A172 (cell line): ENCODE measurements around the gene DOCK2. TPM values are rescaled to one million over a fixed set of nuclear protein-coding genes. Genes with fewer than 3 reads are reported as not detected.
"Not testable (repeated sequence)": the region's sequence is repeated elsewhere in the genome, so short reads cannot be mapped to it uniquely, and the experiment has no call there.

Source experiments
- DNase-seq: peaks from one replicate; pipeline ENCODE4 v3.0.0-alpha.2; 2015; ENCODE audit warnings: low spot score
- total RNA-seq: library from RNA; depleted of rRNA; stranded (reverse); fragments of >200 nt; shearing (Covaris generic); gene quantifications from 2 replicates; pipeline ENCODE4 v1.2.3, GENCODE V29; 2014

The DOCK2 gene
- total RNA-seq, 1 experiment from 2014 or later, result 63.1 TPM

DNA sequence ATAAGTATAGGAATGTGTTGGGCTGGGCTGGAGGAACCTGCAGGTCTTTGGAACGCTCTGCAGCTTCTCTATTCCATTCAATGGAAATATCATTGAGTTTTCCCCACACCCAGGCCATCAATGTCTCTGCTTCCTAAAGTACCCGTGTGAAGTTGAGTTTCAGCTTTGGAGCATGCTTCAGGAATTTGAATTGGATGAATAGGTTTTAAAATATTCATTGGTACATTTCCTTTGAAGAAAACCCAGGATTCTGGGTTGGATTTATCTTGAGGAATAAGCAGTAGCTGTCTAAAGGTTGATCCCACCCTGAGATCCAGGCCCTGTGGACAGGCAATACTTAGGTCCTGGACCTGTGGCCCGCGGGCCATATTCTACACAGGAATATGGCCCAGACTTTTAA, 306.0 kb downstream of the DOCK2 start:
- DNase-seq, result no peak

DNA sequence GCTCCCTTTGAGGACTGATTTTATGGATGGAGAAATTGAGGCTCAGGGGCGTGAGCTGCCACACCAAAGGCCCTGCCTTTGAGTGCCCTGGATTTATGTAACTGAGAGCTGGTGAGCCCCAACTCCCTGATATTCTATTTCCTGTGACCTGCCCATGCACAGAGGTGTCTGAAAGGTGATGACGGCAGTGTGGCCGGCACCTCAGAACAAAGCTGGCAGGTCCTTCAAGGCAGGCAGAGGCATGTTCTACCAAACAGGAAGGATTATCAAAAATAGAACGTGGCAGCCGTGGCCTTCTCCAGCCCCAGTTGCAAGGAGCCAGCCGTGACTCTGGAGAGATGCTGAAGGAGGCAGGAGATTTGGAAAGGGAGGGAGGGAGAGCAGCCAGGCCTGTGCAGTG, 307.0 kb downstream of the DOCK2 start:
- no peak for DNase-seq

DNA sequence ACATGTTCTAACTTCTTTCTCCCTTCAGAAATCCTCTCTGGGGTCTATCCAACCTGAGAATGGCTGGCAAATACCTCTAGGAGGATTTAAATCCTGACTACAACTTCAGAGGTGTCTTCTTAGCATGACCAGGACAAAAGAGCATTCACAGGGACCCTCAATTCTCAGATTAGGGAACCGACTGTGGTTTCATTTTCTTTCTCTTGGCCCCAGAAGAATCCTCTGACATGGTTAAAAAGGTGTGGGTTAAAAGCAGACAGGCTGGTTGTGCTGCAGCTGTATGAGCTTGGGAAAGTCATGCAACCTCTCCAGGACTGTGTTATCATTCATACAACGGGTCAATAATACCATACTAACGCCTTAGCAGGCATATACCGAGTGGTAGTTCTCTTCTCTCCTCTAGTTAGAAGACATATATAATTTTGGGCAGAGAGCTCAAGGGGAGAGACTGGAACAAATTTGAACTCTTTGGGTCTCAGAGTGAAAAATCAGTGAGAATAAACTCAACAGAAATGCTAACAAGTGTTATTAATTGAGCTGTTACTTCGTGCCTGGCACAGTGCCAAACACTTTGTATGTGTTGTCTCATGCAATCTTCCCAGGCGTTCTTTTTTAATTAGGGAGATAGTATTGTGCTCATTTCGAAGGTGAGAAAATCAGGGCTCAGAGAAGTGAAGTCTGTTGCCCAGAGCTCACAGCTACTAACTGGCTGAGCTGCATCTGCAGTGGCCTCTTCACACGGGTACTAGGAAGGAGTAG, 308.0 kb downstream of the DOCK2 start:
- no peak for DNase-seq

DNA sequence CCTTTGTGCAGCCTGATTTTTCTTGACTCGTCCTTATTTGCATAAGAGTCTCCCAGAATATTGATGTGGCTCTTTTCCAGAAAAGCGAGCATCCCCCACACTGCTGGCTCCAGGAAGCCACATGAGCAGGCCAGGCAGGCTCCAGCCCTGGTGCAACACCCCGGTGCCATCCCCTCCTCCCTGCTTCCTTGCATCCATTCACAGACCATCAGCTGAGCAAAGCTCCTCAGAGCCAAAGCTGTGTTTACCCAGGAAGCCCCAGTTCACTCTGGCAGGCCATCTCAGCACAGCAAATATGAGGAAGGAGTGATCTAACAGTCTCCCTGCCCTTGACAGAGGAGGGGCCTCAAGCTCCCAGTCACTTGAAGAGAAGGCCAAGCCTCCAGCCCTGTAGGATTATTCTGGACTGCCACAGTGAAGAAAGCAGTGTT, 308.8 kb downstream of the DOCK2 start:
- DNase-seq, result peak; percentile 32

DNA sequence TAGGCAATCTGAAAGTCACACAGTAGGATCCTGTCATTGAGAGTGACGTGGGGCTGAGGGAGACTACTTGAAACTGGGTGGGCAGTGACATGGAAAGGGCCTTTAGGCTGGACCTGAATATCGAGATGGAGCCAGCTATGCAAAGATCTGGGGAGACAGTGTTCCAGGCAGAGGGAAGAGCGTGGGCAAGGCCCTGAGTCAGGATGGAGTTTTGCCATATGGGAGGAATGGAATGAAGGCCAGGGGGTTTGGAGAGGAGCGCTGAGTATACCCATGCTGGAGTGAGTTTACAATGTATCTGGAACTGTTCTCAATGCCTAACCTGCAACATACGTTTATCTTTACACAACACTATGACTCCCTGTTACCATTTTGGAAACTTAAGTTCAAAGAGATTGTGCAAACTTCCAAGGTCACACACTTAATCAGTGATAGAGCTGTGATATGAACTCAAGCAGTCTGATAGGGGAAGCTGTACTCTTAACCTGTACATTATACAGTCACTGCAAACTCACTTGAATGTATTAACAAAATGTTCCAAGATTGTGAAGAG, 309.7 kb downstream of the DOCK2 start:
- no peak for DNase-seq

DNA sequence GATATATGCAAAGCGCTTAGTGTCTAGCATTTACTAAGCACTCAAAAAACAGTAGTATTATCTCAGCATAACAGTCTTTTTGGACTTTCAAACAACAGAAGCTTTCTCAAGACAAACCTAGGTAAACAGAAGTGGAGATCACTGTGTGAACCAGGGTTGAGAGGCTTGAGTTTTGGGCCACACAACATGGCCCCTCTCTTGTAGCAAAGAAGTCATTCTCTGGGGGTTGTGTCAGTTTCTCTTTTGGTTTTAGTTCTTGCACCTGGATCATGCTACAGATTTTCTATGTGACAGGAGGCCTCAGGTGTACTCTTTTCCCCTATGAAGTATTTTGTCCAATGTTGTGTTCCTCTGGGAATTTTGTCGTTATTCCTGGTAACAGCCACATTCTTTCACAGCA, 313.3 kb downstream of the DOCK2 start:
- no peak for DNase-seq

DNA sequence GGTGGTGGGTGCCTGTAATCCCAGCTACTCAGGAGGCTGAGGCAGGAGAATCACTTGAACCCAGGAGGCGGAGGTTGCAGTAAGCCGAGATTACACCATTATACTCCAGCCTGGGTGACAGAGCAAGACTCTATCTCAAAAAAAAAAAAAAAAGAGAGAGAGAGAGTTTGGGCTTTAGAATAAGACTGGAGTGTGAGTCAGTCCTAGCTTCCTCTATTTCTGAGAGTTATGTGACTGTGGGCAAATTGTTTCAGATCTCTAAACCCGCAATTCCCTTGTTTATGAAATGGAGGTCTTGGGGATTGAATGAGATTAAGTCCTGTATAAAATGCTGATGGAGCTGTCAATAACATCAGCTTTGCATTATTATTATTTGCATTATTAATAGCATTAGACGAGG, 316.1 kb downstream of the DOCK2 start:
- not testable (repeated sequence) for DNase-seq

DNA sequence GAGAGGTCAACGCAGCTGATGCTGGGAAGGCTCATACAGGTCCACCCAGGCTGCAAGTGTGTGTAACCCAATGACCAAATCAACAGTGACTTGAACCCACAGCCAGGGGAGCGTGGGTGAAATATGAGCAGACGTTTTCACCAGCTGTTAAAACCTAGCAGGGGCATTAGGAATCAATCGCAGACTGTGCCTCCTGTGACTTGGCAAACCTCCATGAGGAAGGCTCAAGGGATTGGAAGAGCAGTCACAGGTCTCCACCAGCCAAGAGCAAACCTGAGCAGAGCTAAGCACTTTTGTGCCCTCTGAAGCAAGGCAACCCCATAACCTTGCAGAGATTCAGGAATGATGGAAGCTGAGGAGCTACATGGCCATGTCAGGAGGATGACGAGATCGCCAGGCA, 317.7 kb downstream of the DOCK2 start:
- no peak for DNase-seq

DNA sequence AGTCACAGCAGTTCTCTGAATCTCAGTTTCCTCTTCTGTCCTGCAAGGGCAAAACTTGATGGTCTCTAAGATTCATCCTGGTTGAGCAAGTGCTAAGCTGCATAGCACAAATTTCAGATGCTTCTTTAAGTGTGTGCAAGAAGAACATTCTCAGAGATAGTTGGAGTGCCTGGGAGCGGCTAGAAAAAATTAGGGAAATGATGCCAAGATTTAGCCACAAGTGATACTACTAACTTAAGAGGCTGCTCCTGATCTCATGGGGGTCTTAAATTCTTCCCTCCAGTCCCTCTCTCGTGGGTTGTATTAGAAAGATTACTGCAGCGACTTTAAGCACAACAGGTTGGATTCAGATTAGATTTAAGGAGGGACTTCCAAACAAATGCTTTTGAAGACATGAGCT, 319.1 kb downstream of the DOCK2 start:
- no peak for DNase-seq

DNA sequence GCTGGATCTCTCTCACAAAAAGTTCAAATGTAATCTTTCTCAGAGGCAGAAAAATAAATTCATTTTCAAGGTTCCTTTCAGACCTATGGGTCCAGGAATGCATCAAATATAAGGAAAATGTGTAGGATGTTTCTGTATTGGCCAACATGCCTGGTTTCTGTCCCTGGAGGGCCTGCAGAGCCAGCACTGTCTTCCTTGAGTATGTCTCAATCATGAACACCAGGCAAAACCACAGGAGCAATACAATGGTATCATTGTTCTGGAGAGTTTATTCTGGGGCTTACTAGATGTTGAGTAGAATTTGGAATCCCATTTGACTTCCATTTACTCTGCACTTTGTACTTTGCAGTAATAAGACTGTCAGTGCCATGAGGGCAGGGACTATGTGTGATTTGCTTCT, 319.7 kb downstream of the DOCK2 start:
- no peak for DNase-seq

DNA sequence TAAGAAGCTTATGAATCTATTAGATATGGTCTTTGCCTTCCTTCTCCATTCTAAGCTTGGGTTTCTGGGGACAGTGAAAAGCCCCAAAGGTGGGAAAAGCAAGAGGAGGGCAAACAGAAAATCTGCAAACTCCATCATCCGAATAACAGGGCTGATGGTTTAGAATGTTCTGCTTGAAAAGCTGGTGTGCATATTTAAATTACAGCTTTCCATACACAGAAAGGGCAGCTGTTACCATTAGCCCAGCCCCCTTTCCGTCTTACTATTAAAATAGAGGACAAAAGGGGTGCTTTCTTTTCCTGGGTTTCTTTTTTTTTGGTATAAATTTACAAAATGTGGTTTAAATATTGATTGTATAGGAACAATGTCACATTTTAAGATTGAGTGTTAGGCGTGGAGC, 321.2 kb downstream of the DOCK2 start:
- DNase-seq, result no peak

DNA sequence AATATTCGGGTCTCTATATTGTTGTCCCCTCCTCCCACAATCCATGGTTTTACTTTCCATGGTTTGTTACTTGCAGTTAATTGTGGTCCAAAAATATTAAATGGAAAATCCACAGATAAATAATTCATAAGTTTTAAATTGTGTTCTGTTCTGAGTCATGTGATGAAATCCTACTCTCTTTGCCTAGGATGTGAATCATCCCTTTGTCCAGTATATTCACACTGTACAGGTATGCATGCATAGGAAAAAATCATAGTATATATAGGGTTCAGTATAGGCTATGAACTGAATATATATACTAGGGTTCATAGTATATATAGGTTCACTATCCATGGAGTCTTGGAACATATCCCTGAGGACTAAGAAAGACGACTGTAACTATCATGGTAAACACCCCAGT, 323.6 kb downstream of the DOCK2 start:
- no peak for DNase-seq

DNA sequence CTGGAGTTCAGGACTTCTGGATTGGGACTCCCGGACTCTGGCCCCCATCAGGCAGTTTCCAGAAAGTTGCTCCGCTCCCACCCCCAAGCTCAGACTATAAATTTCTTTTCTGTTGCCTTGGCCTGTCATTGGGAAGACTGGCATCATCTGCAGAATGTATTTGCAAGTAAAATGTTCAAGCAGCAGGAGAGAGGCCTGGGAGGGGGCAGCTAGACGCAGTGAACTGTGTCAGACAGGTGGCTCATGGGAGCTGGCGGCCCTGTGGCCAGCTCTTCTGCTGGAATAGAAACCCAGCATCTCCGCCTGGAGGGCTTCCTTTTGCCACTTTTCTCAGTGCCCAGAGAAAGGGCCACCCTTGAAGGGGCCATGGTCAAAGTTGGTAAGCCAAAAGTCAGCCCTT, 327.2 kb downstream of the DOCK2 start:
- no peak for DNase-seq

DNA sequence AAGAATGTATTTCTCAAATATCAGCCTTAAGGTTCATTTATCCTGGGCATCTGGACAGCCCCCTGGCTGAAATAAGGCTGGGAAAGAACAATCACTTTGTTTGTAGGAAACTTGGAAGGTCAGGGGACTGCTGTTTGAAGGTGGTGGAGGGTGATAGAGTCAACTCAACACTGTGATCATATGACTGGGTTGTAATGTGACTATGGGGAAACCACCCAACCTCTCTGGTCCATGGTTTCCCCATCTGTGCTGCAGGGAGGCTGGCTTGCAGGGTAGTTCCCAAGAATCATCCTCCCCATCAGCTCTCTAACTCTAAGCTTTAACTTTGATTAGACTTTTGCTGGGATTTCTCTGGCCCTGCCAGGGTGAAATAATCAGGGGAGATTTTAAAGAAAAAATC, 333.3 kb downstream of the DOCK2 start:
- DNase-seq, result no peak

DNA sequence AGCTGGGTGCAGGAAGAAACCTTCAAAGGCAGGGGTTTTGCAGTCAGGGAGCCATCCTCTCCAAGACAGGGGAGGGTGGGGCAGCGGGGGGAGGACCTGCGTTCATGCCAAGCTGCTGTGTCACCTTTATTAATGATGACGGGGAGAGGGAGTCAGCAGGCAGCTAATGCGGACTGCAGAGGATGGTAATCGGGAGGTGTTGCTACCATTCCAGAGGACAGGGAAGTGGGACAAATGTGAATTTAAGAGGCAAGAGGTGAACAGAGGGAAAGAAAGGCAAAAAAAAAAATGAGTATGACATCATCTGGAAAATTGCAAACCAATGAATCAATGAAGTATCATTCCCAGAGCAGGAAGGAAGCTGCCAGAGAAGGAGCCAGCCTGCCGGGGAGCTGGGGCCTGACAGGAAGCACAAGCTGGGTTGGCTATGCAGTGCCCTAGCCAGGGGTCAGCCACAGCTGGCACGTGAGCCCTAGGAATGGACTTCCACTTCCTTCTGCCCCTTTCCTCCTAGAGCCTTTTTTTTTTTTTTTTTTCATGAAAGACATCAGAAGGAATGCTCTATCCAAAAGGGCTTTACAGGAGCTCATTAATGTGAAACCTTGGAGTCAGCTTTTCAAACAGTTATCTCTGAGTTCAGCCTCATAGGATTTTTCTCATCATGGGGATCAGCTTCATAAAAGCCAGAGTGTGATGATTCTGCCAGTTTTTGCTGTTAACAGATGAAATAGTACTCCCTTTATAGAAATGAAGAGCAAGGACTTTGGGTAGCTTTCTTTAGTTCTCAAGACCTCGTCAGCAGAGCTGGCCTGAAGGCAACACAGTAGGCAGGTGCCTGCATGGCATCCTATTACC, 334.1 kb downstream of the DOCK2 start:
- DNase-seq, result peak; percentile 92

DNA sequence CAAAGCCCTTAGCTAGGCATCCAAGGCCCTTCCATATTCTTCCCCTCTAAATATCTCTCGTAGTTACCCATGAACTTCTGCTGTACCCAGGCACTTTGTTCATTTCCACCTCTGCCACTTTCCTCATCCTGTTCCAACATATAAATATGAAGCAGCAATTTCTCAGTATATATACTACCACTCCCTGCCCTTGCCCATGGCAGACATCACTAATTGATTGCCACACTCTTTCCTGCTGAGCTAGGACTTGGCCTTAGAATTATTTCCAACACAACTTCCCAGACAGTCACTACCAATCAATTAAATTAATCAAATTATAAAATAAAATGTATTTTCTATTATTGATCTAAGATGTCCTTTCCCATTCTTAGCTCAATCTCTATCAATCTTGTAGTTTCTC, 334.7 kb downstream of the DOCK2 start:
- no peak for DNase-seq

DNA sequence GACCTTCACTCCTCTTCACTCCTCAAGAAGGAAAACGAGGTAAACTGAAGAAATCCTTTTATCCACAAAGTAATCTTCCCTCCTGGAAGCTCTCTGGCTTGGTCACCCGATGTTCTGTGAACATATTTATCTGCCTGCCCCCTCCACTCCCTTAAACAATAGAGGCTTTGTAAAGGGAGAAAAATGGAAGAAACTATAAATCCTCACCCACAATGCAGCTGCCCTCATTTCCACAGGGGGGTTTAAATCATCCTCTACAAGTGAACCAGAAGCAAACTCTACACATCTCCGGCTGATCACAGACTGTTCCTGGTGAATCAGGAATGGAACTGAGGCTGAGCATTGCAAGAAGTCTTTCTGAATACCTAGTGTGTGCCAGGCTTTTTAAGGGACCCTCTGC, 336.0 kb downstream of the DOCK2 start:
- no peak for DNase-seq

DNA sequence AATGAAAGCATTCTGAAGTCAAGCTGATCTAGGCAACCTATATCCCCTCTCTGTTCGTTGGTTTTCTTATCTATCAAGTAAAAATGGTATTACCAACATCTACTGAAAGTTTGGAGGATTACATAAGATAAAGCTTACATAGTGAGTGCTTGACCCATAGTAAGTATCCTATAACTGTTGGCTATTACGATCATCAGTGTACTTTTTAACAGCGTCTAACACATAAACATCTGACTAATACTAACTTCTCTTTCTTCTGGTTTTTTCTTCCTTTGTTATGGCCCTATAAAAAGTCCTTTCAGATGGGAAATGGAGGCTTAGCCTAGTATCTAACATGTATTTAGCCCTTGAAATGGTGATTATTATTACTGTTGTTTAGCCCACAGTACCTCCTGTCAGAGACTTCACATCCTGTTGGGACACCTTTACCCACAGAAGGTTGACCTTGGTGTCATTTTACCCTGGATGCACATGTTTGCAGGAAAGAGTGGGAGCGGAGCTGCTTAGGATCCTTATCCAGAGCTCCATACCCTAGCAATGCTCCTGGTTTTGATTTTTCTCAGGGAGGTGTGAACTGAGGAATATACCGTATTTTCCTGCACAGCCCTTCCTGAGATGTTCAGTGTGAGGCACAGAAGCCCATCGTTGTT, 337.2 kb downstream of the DOCK2 start:
- no peak for DNase-seq

DNA sequence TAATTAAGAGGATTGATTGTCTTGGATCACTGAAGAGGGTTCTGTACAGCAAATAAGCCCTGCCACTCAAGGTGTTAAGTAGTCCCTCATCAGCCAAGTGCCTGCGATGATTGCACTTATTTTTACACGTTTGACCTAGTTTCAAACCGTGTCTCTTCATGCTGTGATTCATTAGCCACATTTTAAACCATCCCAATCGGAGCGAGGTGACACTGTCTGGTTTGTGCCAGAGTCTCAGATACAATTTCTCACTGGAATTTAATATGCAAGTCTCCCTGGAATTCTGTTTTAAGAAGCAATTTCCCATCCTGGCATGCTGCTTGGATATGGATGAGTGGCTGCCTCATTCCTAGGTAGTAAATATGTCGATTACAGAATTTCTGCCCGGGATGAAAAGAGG, 341.6 kb downstream of the DOCK2 start:
- DNase-seq, result no peak

DNA sequence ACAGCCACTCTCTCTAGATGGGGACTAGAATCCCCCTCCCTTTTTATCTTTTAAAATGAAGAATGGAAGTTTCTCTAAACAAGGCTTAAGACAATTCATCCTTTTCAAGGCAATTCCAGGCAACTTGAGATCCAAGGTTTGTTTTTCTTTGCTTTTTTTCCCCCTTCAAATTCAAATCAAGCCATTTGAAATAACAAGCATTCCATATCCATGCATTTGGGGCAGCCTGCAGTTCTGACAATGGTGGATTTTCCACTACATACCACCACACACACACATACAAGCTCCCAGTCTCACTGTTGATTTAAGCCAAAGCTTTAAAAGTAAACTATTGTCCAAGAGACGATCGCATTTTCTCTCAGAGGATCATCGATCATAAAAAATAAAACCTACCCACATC, 342.8 kb downstream of the DOCK2 start:
- DNase-seq, result no peak

DNA sequence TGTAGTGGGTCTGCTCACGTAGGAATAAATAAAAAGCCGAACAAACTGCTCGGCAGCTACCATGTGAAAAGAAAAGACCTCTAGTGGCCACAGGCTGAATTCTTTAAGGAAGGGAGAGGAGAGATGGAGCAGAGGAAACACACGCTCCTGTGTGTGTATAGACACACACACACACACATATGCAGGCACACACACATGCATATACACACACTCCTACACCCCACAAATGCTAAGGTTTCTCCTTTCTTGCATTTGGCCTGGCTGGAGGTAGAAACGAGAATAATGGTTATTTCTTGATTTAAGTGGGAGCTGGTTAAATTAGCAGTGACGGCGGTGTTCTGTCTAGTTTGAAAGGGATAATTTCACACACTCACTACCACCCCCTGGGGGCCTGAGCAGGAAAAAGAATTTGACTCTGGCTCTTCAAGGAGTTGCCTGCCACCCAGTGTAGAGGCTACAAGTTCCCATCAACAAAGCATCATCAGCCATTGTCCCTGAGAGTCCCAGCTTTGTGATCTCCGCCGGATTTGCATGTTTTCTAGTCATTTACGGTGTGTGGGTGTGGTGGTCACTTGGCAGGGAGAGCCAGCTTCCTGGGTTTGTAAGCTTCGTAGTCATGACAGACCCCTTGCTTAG, 343.5 kb downstream of the DOCK2 start, which contains the start of gene INSYN2B:
TSS of gene INSYN2B (minus strand) at position 78 of the 636 bp plus-strand sequence. CDS start 96,597 bp downstream, outside the sequence.
- DNase-seq, result peak; percentile 94

DNA sequence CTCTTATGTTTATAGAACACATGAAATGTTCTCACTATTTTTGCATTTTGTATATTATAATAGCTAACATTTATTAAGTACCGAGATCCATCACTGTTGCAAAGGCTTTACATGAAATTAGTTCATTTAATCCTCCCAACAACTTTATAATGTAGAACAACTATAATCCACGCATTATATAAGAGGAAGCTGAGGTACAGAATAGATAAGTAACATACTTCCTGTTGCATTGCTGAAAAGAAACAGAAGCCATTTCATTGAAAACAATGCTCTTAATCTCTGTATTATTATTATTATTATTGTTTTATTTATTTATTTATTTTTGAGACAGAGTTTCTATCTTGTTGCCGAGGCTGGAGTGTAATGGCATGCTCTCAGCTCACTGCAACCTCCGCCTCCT, 351.1 kb downstream of the DOCK2 start:
- DNase-seq, result no peak
